Measurements from ENCODE around the gene NEUROG2.
A peak's percentile ranks its signal among the peaks of the same experiment; 100 is the strongest.

Gene NEUROG2

GRCh38 chr4:112521123-112522023 lies 5.4 kb upstream of the NEUROG2 start:
- Histone ChIP-seq H2AFZ (ENCODE audit: low read length, unreplicated experiment) (no peak overlapping the region), H3K27me3 (ENCODE audit: insufficient read depth, low read length) (peaks cover 99% of the 10 kb centered on the region), H3K4me1 (ENCODE audit: control insufficient read depth, insufficient read depth, low read length, unreplicated experiment) (no peaks in the 10 kb centered on the region), H3K4me3 (ENCODE audit: low read depth, low read length) (no peak overlapping the region), H3K79me2 (ENCODE audit: control insufficient read depth, insufficient read depth, low read length, unreplicated experiment) (no peaks in the 10 kb centered on the region), H3K36me3 (ENCODE audit: insufficient read depth, low read length) (no peaks in the 10 kb centered on the region), H3K27ac (ENCODE audit: low read depth, low read length) (no peak overlapping the region)

- H3K4me1 ChIP-seq (ENCODE audit: control insufficient read depth, insufficient read depth, low read length, unreplicated experiment): no peaks in the 10 kb centered on the region
- no peaks in the 10 kb centered on the region for H3K36me3 ChIP-seq (ENCODE audit: insufficient read depth, low read length)
- no peak overlapping the region for H3K27ac ChIP-seq (ENCODE audit: low read depth, low read length)
- no peak overlapping the region for H2AFZ ChIP-seq (ENCODE audit: low read length, unreplicated experiment)
- H3K27me3 ChIP-seq (ENCODE audit: insufficient read depth, low read length): peaks cover 99% of the 10 kb centered on the region
- H3K4me3 ChIP-seq (ENCODE audit: low read depth, low read length): no peak overlapping the region
- no peaks in the 10 kb centered on the region for H3K79me2 ChIP-seq (ENCODE audit: control insufficient read depth, insufficient read depth, low read length, unreplicated experiment)
These were observed 4.7 kb upstream of the NEUROG2 start for GRCh38 chr4:112520598-112521122.

DNA sequence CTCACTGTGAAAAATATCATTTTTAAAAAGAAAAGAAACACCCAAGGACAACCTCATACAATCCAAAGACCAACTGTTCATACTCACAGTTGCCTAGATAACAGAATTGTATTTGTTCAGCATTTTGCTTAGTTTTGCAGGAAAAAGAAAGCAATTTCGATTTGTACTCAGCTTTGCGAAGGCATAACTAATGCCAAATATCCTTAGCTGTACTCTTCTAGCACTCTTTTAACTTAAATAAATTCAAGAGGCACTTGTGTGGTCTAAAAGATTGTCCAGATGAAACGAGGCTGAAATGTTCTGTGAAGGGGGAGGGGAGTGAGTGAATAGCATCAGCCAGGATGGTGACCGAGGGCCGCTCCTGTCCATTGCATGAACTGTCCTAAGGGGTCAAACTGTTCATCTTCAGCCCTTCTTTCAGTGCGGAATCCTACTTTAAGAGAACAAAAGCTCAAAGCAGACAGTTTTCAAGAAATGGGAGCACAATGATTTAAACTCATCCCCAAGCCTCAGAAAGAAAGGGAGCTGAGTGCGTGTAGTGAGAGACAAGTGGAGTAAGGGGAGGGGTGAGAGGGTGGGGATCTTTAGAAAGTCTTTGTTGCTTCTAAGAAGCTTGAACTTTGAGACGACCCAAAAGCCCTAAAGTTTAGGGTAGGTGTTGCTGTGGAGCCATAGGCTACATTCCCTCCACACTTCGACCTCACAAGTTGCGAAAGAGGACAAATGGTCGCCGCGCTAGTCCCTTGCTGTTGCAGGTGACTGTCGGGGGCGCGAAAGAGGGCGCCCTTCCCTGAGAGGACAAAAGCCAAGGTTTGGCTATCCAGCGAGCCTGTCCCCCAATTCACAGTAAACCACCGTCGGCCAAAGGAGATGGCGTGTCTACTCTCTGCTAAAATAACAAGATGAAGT lies 4.0 kb upstream of the NEUROG2 start:
- no peak overlapping the region for H3K4me3 ChIP-seq (ENCODE audit: low read depth, low read length)

GRCh38 chr4:112518675-112519074 lies 2.7 kb upstream of the NEUROG2 start:
- Histone ChIP-seq H3K36me3 (ENCODE audit: insufficient read depth, low read length) (no peaks in the 10 kb centered on the region), H3K79me2 (ENCODE audit: control insufficient read depth, insufficient read depth, low read length, unreplicated experiment) (no peaks in the 10 kb centered on the region), H3K4me3 (ENCODE audit: low read depth, low read length) (no peak overlapping the region), H3K27ac (ENCODE audit: low read depth, low read length) (no peak overlapping the region), H3K27me3 (ENCODE audit: insufficient read depth, low read length) (peaks cover 100% of the 10 kb centered on the region), H3K4me1 (ENCODE audit: control insufficient read depth, insufficient read depth, low read length, unreplicated experiment) (no peaks in the 10 kb centered on the region), H2AFZ (ENCODE audit: low read length, unreplicated experiment) (no peak overlapping the region)

More for the DNA sequence above, 4.0 kb upstream of the NEUROG2 start:
- H3K4me1 ChIP-seq (ENCODE audit: control insufficient read depth, insufficient read depth, low read length, unreplicated experiment): no peaks in the 10 kb centered on the region
- H2AFZ ChIP-seq (ENCODE audit: low read length, unreplicated experiment): no peak overlapping the region
- H3K27me3 ChIP-seq (ENCODE audit: insufficient read depth, low read length): peaks cover 100% of the 10 kb centered on the region
- H3K79me2 ChIP-seq (ENCODE audit: control insufficient read depth, insufficient read depth, low read length, unreplicated experiment): no peaks in the 10 kb centered on the region
- H3K36me3 ChIP-seq (ENCODE audit: insufficient read depth, low read length): no peaks in the 10 kb centered on the region
- H3K27ac ChIP-seq (ENCODE audit: low read depth, low read length): no peak overlapping the region

GRCh38 chr4:112517911-112518310 lies 1.9 kb upstream of the NEUROG2 start:
- Histone ChIP-seq H3K36me3 (ENCODE audit: insufficient read depth, low read length) (no peaks in the 10 kb centered on the region), H3K4me1 (ENCODE audit: control insufficient read depth, insufficient read depth, low read length, unreplicated experiment) (no peaks in the 10 kb centered on the region), H3K27me3 (ENCODE audit: insufficient read depth, low read length) (peaks cover 100% of the 10 kb centered on the region), H3K79me2 (ENCODE audit: control insufficient read depth, insufficient read depth, low read length, unreplicated experiment) (no peaks in the 10 kb centered on the region), H3K27ac (ENCODE audit: low read depth, low read length) (no peak overlapping the region), H3K4me3 (ENCODE audit: low read depth, low read length) (no peak overlapping the region), H2AFZ (ENCODE audit: low read length, unreplicated experiment) (no peak overlapping the region)

DNA sequence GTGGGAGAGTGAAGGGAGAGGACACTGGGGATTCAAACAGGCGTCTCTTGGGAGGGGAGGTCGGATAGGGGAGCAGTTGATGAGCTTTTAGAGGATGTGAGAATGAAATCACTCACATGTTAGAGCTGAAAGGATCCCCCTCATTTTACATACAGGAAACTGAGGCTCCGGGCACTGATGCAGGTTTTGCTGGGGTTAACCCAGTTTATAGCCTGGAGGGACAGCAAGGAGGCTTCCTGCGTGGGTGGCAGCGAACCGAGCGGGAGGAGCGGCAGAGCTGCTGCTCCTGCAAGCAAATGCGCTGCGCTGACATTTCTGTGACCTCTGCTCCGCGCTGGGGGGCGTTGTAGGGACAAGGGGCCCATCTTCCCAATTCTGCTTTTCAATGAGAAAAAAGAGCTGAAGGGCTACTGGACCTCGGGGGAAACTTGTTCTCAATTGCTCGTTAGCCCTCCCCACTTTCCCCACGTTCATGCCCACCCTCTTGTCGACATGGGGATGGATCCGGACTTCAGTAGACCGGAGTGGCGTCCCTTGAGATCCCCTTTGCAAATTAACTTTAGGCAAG lies 1.2 kb upstream of the NEUROG2 start:
- Histone ChIP-seq H3K79me2 (ENCODE audit: control insufficient read depth, insufficient read depth, low read length, unreplicated experiment) (no peaks in the 10 kb centered on the region), H2AFZ (ENCODE audit: low read length, unreplicated experiment) (no peak overlapping the region), H3K4me1 (ENCODE audit: control insufficient read depth, insufficient read depth, low read length, unreplicated experiment) (no peaks in the 10 kb centered on the region), H3K27ac (ENCODE audit: low read depth, low read length) (no peak overlapping the region), H3K36me3 (ENCODE audit: insufficient read depth, low read length) (no peaks in the 10 kb centered on the region), H3K4me3 (ENCODE audit: low read depth, low read length) (0 out of 2 replicates have a peak overlapping the region, but pooled peaks have one; percentile 72), H3K27me3 (ENCODE audit: insufficient read depth, low read length) (peaks cover 100% of the 10 kb centered on the region)

- no peaks in the 10 kb centered on the region for H3K4me1 ChIP-seq (ENCODE audit: control insufficient read depth, insufficient read depth, low read length, unreplicated experiment)
- H2AFZ ChIP-seq (ENCODE audit: low read length, unreplicated experiment): peak overlapping the region; percentile 4
- no peak overlapping the region for H3K27ac ChIP-seq (ENCODE audit: low read depth, low read length)
- no peaks in the 10 kb centered on the region for H3K36me3 ChIP-seq (ENCODE audit: insufficient read depth, low read length)
- H3K4me3 ChIP-seq (ENCODE audit: low read depth, low read length): peak overlapping the region; percentile 72
- peaks cover 100% of the 10 kb centered on the region for H3K27me3 ChIP-seq (ENCODE audit: insufficient read depth, low read length)
- H3K79me2 ChIP-seq (ENCODE audit: control insufficient read depth, insufficient read depth, low read length, unreplicated experiment): no peaks in the 10 kb centered on the region
These were observed 589 bp upstream of the NEUROG2 start for GRCh38 chr4:112516471-112517066.

- H3K4me1 ChIP-seq (ENCODE audit: control insufficient read depth, insufficient read depth, low read length, unreplicated experiment): no peaks in the 10 kb centered on the region
- H3K27me3 ChIP-seq (ENCODE audit: insufficient read depth, low read length): peaks cover 100% of the 10 kb centered on the region
- H3K36me3 ChIP-seq (ENCODE audit: insufficient read depth, low read length): no peaks in the 10 kb centered on the region
- H3K27ac ChIP-seq (ENCODE audit: low read depth, low read length): no peak overlapping the region
- no peaks in the 10 kb centered on the region for H3K79me2 ChIP-seq (ENCODE audit: control insufficient read depth, insufficient read depth, low read length, unreplicated experiment)
- no peak overlapping the region for H2AFZ ChIP-seq (ENCODE audit: low read length, unreplicated experiment)
- H3K4me3 ChIP-seq (ENCODE audit: low read depth, low read length): peak overlapping the region; percentile 72
These were observed 548 bp downstream of the NEUROG2 start for GRCh38 chr4:112515198-112516065.

- peak overlapping the region; percentile 72 for H3K4me3 ChIP-seq (ENCODE audit: low read depth, low read length)
- H3K27me3 ChIP-seq (ENCODE audit: insufficient read depth, low read length): peaks cover 100% of the 10 kb centered on the region
- H2AFZ ChIP-seq (ENCODE audit: low read length, unreplicated experiment): no peak overlapping the region
These were observed 1.3 kb downstream of the NEUROG2 start for GRCh38 chr4:112514647-112515197.

More at GRCh38 chr4:112514647-112515197, 1.3 kb downstream of the NEUROG2 start:
- Histone ChIP-seq H3K4me1 (ENCODE audit: control insufficient read depth, insufficient read depth, low read length, unreplicated experiment) (no peaks in the 10 kb centered on the region), H3K36me3 (ENCODE audit: insufficient read depth, low read length) (no peaks in the 10 kb centered on the region), H3K79me2 (ENCODE audit: control insufficient read depth, insufficient read depth, low read length, unreplicated experiment) (no peaks in the 10 kb centered on the region), H3K27ac (ENCODE audit: low read depth, low read length) (no peak overlapping the region)

Data from ACC112 (cell line).